Loucy (cell line): ENCODE results near the gene DSCAML1.

ENCODE experiments used
- H2AFZ ChIP-seq: fragments of 200-600 bp; sonication (generic); 2 replicates; pipeline ENCODE4 v1.6.0; 2016; ENCODE audit warnings: antibody characterized with exemption, mild to moderate bottlenecking, low read length, moderate library complexity
- H3F3A ChIP-seq: fragments of 200-600 bp; 2 replicates; pipeline ENCODE4 v1.6.0; 2016; ENCODE audit warnings: antibody characterized with exemption, low read depth, mild to moderate bottlenecking
- H3K27me3 ChIP-seq: fragments of 200-600 bp; sonication (generic); 2 replicates; pipeline ENCODE4 v1.6.1; 2014; ENCODE audit warnings: low read length, mild to moderate bottlenecking; ENCODE audit not compliant: insufficient read depth, poor library complexity, severe bottlenecking
- H3K36me3 ChIP-seq: fragments of 200-600 bp; sonication (generic); 2 replicates; pipeline ENCODE4 v1.6.1; 2016; ENCODE audit warnings: low read length; ENCODE audit not compliant: insufficient read depth
- H3K4me1 ChIP-seq: fragments of 200-600 bp; sonication (generic); 2 replicates; pipeline ENCODE4 v1.5.1; 2014; ENCODE audit warnings: low read length, mild to moderate bottlenecking; ENCODE audit not compliant: insufficient read depth, poor library complexity, severe bottlenecking
- H3K4me2 ChIP-seq: fragments of 200-600 bp; sonication (generic); 2 replicates; pipeline ENCODE4 v1.6.0; 2014; ENCODE audit warnings: antibody characterized with exemption, low read length, low read depth, mild to moderate bottlenecking; ENCODE audit not compliant: poor library complexity, severe bottlenecking
- H3K4me3 ChIP-seq: fragments of 200-600 bp; sonication (generic); 2 replicates; pipeline ENCODE4 v1.5.1; 2014; ENCODE audit warnings: low read length, mild to moderate bottlenecking, mixed read lengths; ENCODE audit not compliant: poor library complexity, severe bottlenecking
- H3K79me2 ChIP-seq: fragments of 200-600 bp; sonication (generic); 2 replicates; pipeline ENCODE4 v1.6.1; 2014; ENCODE audit warnings: low read length; ENCODE audit not compliant: insufficient read depth
- H3K9ac ChIP-seq: fragments of 200-600 bp; sonication (generic); 2 replicates; pipeline ENCODE4 v1.6.0; 2014; ENCODE audit warnings: mild to moderate bottlenecking, low read depth, low read length, moderate library complexity; ENCODE audit not compliant: poor library complexity, severe bottlenecking
- H3K9me2 ChIP-seq: fragments of 200-600 bp; sonication (generic); replicated peaks from 2 replicates; pipeline ENCODE4 v1.6.1; 2016; ENCODE audit warnings: low read depth, low read length, mixed read lengths
- H3K9me3 ChIP-seq: fragments of 200-600 bp; sonication (generic); 2 replicates; pipeline ENCODE4 v1.6.1; 2014; ENCODE audit warnings: mild to moderate bottlenecking, antibody characterized with exemption, low read length, low read depth; ENCODE audit not compliant: insufficient read depth
- H4K20me1 ChIP-seq: fragments of 200-600 bp; sonication (generic); 2 replicates; pipeline ENCODE4 v1.6.0; 2014; ENCODE audit warnings: antibody characterized with exemption, low read length, mild to moderate bottlenecking; ENCODE audit not compliant: insufficient read depth, poor library complexity, severe bottlenecking
- EZH2phosphoT487 ChIP-seq: fragments of 200-600 bp; IDR thresholded peaks from 2 replicates; pipeline ENCODE4 v1.6.1; 2018; ENCODE audit warnings: antibody characterized with exemption, mild to moderate bottlenecking, moderate library complexity, borderline replicate concordance
- TF ChIP-seq, protein P1 (sequence below): fragments of 200-600 bp; sonication (generic); conservative IDR thresholded peaks from 2 replicates; pipeline ENCODE4 v1.5.1; 2014; ENCODE audit warnings: mild to moderate bottlenecking, antibody characterized with exemption, low read length

The DSCAML1 gene

DNA sequence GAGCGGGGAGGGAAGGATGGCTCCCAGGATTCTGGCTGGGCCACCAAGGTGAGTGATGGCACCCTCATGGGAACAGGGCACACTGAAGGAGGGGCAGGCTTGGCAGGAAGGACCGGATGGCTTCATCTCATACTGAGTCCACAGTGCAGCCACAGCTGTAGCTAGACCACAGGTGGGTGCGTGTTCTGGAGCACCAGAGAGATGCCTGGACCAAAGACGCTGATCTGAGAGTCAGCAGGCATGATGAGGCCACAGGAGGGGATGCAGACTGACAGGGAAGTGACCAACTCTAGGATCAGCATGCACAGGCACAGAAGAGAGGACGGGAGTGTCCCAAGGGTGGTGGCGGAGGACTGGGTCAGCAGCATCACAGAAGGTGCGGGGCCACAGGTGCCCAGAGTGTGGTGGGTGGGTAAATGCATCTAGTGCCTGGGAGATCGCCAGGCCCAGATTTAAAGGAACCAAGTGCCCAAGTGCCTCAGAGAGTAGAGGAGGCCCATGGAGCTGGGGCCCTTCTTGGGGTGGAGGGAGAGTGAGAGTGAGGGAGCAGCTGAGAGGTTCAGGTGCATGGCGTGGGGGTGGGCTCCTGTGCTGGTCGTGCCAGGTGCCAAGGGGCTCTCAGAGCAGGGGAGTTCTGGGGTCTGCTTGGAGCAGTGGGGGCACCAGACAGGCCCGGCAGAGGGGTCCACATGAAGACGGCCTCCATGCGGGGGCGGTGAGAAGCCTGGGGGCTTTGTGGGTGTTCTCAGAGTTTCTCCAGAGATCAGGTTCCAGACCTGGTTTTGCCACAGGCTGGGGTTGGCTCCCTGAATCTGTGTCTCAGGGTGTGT is 355.7 kb downstream of the DSCAML1 start:
- Histone ChIP-seq H3F3A (no peaks in the 10 kb centered on the region), H3K9me3 (no peaks in the 10 kb centered on the region), H3K4me2 (no peak overlapping the region), H3K9me2 (no peaks in the 10 kb centered on the region), H3K79me2 (no peaks in the 10 kb centered on the region), H3K4me3 (no peak overlapping the region), H3K9ac (no peak overlapping the region), H3K4me1 (no peaks in the 10 kb centered on the region), H3K27me3 (no peaks in the 10 kb centered on the region), H2AFZ (no peak overlapping the region), H3K36me3 (no peaks in the 10 kb centered on the region), H4K20me1 (no peaks in the 10 kb centered on the region)
- no peak for TF ChIP-seq EZH2phosphoT487
- TF ChIP-seq, protein P1, sequence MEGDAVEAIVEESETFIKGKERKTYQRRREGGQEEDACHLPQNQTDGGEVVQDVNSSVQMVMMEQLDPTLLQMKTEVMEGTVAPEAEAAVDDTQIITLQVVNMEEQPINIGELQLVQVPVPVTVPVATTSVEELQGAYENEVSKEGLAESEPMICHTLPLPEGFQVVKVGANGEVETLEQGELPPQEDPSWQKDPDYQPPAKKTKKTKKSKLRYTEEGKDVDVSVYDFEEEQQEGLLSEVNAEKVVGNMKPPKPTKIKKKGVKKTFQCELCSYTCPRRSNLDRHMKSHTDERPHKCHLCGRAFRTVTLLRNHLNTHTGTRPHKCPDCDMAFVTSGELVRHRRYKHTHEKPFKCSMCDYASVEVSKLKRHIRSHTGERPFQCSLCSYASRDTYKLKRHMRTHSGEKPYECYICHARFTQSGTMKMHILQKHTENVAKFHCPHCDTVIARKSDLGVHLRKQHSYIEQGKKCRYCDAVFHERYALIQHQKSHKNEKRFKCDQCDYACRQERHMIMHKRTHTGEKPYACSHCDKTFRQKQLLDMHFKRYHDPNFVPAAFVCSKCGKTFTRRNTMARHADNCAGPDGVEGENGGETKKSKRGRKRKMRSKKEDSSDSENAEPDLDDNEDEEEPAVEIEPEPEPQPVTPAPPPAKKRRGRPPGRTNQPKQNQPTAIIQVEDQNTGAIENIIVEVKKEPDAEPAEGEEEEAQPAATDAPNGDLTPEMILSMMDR = no peak

DNA sequence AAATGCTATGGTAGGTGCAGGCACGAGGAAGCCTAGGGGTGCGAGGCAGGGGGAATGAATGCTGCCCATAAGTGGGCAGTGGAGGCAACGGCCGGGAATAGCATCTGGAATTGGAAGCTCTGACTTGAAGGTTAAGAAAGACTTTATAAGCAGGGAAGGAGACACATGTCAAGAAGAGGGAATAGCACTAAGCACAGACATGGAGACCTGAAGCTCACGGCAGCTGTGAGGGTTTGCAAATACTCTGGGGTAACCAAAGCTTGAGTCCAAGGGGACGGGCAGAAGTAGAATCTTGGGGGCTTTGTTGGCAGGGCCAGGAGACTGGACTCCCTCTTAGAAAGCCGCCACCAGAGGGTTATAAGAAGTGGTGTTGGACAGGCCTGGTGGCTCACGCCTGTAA is 356.8 kb downstream of the DSCAML1 start:
- TF ChIP-seq, protein P1 = no peak
- no peak for TF ChIP-seq EZH2phosphoT487
- Histone ChIP-seq H3K4me2 (no peak overlapping the region), H3K79me2 (no peaks in the 10 kb centered on the region), H3K4me1 (no peaks in the 10 kb centered on the region), H3K27me3 (no peaks in the 10 kb centered on the region), H3K9ac (no peak overlapping the region), H3K36me3 (no peaks in the 10 kb centered on the region), H2AFZ (no peak overlapping the region), H3K9me3 (no peaks in the 10 kb centered on the region), H3K4me3 (no peak overlapping the region), H4K20me1 (no peaks in the 10 kb centered on the region), H3K9me2 (no peaks in the 10 kb centered on the region), H3F3A (no peaks in the 10 kb centered on the region)

DNA sequence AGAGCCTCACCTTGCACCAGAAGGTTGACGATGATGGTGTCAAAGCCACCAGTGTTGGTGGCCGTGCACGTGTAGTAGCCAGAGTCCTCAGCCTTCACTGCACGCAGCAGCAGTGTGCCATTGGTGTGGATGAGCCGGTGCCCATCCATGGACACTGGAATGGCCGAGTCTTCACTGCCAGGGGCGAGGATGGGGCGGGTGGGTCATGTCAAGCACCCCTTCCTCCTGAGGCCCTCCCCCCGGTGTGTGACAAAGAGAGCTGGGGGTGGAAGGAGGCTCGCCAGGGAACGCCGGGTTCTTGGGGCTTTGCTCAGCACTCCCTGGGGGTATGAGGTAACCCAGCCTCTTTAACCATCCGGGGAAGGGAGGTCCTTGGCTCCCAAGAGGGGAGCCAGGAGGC is 357.8 kb downstream of the DSCAML1 start:
- no peak overlapping the region for H3K4me3 ChIP-seq
- TF ChIP-seq, protein P1 = no peak
- no peak for TF ChIP-seq EZH2phosphoT487

More for the DNA sequence above, 357.8 kb downstream of the DSCAML1 start:
- Histone ChIP-seq H3F3A (no peaks in the 10 kb centered on the region), H2AFZ (no peak overlapping the region), H3K9me2 (no peaks in the 10 kb centered on the region), H3K9me3 (no peaks in the 10 kb centered on the region), H4K20me1 (no peaks in the 10 kb centered on the region), H3K9ac (no peak overlapping the region), H3K27me3 (no peaks in the 10 kb centered on the region), H3K4me2 (no peak overlapping the region), H3K79me2 (no peaks in the 10 kb centered on the region), H3K4me1 (no peaks in the 10 kb centered on the region), H3K36me3 (no peaks in the 10 kb centered on the region)
